ENCODE data around the gene ZNF165. TPM values are rescaled to one million over a fixed set of nuclear protein-coding genes. Genes with fewer than 3 reads are reported as not detected.
"Not testable (repeated sequence)": the region's sequence is repeated elsewhere in the genome, so short reads cannot be mapped to it uniquely, and the experiment has no call there.

The ZNF165 gene
- total and polyA plus RNA-seq, 2 donors (not counting 3 experiments of a cell fraction or from before 2014, with no cell fraction given) = 0.03 to 0.27 TPM

DNA sequence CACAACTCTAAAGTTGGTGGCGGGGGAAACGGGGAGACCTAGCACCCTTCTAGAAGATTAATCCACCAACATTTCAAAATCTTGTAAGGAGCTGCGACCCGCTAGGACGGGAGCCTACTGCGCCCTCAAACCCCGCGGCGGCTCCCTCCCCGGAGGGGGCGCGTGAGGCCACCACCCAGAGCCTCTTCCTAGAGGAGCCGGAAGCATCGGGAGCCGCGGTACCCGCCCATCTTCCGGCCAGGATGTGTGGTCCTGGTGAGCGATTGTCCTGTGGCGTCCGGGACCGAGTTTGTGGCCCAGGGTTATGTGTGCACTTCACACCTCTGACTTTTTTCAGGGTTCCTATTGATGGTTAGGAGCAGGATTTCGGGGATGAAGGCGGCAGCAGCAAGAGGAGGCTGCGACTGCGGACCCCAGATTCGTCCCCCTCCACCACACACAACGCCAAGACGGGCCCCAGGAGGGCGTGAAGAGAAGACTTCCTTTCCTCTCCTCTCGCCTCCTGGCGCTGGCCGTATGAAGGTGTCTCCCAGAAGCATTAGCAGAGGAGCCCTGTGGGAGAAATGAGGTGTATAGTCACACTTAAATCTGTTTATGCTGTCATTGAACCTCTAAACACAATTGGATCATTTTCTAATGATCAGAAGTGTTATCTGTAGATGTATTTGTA, 10.7 kb downstream of the ZNF165 start:
- no peak for DNase-seq (ENCODE audit: low read depth, low spot score)
- dilution Hi-C loops (cut with MboI; ENCODE audit: extremely low pct_ligation_motif_present, low sequenced_read_pairs) (no loop called here), intact Hi-C loops (cut with micrococcal nuclease) (no loop called here)
- H3K9ac ChIP-seq (replicated peaks; ENCODE audit: extremely low read depth, insufficient read depth, low read length) = no peak overlapping the region
- no peak overlapping the region for H3K4me2 ChIP-seq (ENCODE audit: insufficient read depth, low read length)
- H3K27ac ChIP-seq (ENCODE audit: insufficient read depth, low read depth, low read length) = no peak overlapping the region
- no peaks in the 10 kb centered on the region for H3K9me1 ChIP-seq (replicated peaks; ENCODE audit: control insufficient read depth, extremely low read depth, insufficient read depth, low read length)
- no peak overlapping the region for H3K4me3 ChIP-seq (replicated peaks in 1 of 3; ENCODE audit: insufficient read depth in 1 of 3, low read depth in 1 of 3, low read length in 3 of 3)
- POLR2A ChIA-PET = no interaction called here
- H3K9me3 ChIP-seq (replicated peaks; ENCODE audit: control insufficient read depth, insufficient read depth, low read length) = no peaks in the 10 kb centered on the region
- no peak for TF ChIP-seq MYC (IDR thresholded peaks at IDR 0.05; ENCODE audit: low read depth, low read length)
- TF ChIP-seq EZH2 (IDR thresholded peaks at IDR 0.05; ENCODE audit: borderline replicate concordance, low read depth, low read length, severe bottlenecking) = no peak
- TF ChIP-seq CTCF (IDR thresholded peaks at IDR 0.05; ENCODE audit: extremely low read depth in 1 of 2, insufficient read depth in 1 of 2, low read depth in 1 of 2, low read length in 2 of 2) = no peak
- no peak for TF ChIP-seq FOS (IDR thresholded peaks at IDR 0.05; ENCODE audit: borderline replicate concordance, insufficient read depth, low read length)
- no peak for TF ChIP-seq POLR2AphosphoS5 (IDR thresholded peaks at IDR 0.05; ENCODE audit: insufficient read depth, low read depth, low read length)
- no peak for TF ChIP-seq GATA2 (IDR thresholded peaks at IDR 0.05; ENCODE audit: insufficient read depth, insufficient read length, low read depth, low read length)
- TF ChIP-seq JUN (IDR thresholded peaks at IDR 0.05; ENCODE audit: borderline replicate concordance, insufficient read depth, insufficient read length, low read depth) = no peak
- no peaks in the 10 kb centered on the region for H4K20me1 ChIP-seq (replicated peaks; ENCODE audit: control insufficient read depth, extremely low read depth, insufficient read depth, low read length)
- no peaks in the 10 kb centered on the region for H3K36me3 ChIP-seq (ENCODE audit: control insufficient read depth in 2 of 2, extremely low read depth in 1 of 2, insufficient read depth in 2 of 2, low read length in 2 of 2)
- CTCF ChIA-PET = no interaction called here
- no peak for FAIRE-seq
- no peak overlapping the region for H2AFZ ChIP-seq (ENCODE audit: low read depth, low read length)
- no peaks in the 10 kb centered on the region for H3K4me1 ChIP-seq (ENCODE audit: control insufficient read depth, extremely low read depth, insufficient read depth, low read length)
- no peaks in the 10 kb centered on the region for H3K79me2 ChIP-seq (ENCODE audit: control insufficient read depth, insufficient read depth, low read length)
- peaks cover 5 to 7% of the 10 kb centered on the region in 2 experiments for H3K27me3 ChIP-seq (ENCODE audit: control insufficient read depth in 2 of 2, insufficient read depth in 2 of 2, low read length in 2 of 2)
- no TSS peak for BruUV-seq (replicated peaks)

GRCh38 chr6:28102222-28102621, 21.9 kb downstream of the ZNF165 start:
- intact Hi-C loops (cut with micrococcal nuclease); H3K27me3 ChIP-seq (ENCODE audit: control insufficient read depth in 2 of 2, insufficient read depth in 2 of 2, low read length in 2 of 2); H3K79me2 ChIP-seq (ENCODE audit: control insufficient read depth, insufficient read depth, low read length); H3K9me1 ChIP-seq (replicated peaks; ENCODE audit: control insufficient read depth, extremely low read depth, insufficient read depth, low read length); dilution Hi-C loops (cut with MboI; ENCODE audit: extremely low pct_ligation_motif_present, low sequenced_read_pairs); H3K36me3 ChIP-seq (ENCODE audit: control insufficient read depth in 2 of 2, extremely low read depth in 1 of 2, insufficient read depth in 2 of 2, low read length in 2 of 2); H3K9me3 ChIP-seq (replicated peaks; ENCODE audit: control insufficient read depth, insufficient read depth, low read length); H3K9ac ChIP-seq (replicated peaks; ENCODE audit: extremely low read depth, insufficient read depth, low read length); FAIRE-seq; CTCF ChIA-PET; H2AFZ ChIP-seq (ENCODE audit: low read depth, low read length); POLR2A ChIA-PET; H3K4me2 ChIP-seq (ENCODE audit: insufficient read depth, low read length); H3K27ac ChIP-seq (ENCODE audit: insufficient read depth, low read depth, low read length); H3K4me1 ChIP-seq (ENCODE audit: control insufficient read depth, extremely low read depth, insufficient read depth, low read length); BruUV-seq (replicated peaks); H4K20me1 ChIP-seq (replicated peaks; ENCODE audit: control insufficient read depth, extremely low read depth, insufficient read depth, low read length); H3K4me3 ChIP-seq (replicated peaks in 1 of 3; ENCODE audit: insufficient read depth in 1 of 3, low read depth in 1 of 3, low read length in 3 of 3); DNase-seq (ENCODE audit: low read depth, low spot score): not testable (repeated sequence)

DNA sequence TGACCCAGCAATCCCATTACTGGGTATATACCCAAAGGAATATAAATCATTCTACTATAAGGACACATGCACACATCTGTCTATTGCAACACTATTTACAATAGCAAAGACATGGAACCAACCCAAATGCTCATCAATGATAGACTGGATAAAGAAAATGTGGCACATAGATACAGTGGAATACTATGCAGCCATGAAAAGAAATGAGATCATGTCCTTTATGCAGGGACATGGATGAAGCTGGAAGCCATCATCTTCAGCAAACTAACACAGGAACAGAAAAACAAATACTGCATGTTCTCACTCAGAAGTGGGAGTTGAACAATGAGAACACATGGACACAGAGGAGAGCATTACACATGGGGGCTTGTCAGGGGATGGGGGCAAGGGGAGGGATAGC, 22.3 kb downstream of the ZNF165 start:
- H3K36me3 ChIP-seq (ENCODE audit: control insufficient read depth in 2 of 2, extremely low read depth in 1 of 2, insufficient read depth in 2 of 2, low read length in 2 of 2); H4K20me1 ChIP-seq (replicated peaks; ENCODE audit: control insufficient read depth, extremely low read depth, insufficient read depth, low read length); FAIRE-seq; H3K4me2 ChIP-seq (ENCODE audit: insufficient read depth, low read length); H3K9me3 ChIP-seq (replicated peaks; ENCODE audit: control insufficient read depth, insufficient read depth, low read length); H3K9me1 ChIP-seq (replicated peaks; ENCODE audit: control insufficient read depth, extremely low read depth, insufficient read depth, low read length); H2AFZ ChIP-seq (ENCODE audit: low read depth, low read length); DNase-seq (ENCODE audit: low read depth, low spot score); H3K9ac ChIP-seq (replicated peaks; ENCODE audit: extremely low read depth, insufficient read depth, low read length); CTCF ChIA-PET; H3K79me2 ChIP-seq (ENCODE audit: control insufficient read depth, insufficient read depth, low read length); H3K4me1 ChIP-seq (ENCODE audit: control insufficient read depth, extremely low read depth, insufficient read depth, low read length); dilution Hi-C loops (cut with MboI; ENCODE audit: extremely low pct_ligation_motif_present, low sequenced_read_pairs); BruUV-seq (replicated peaks); intact Hi-C loops (cut with micrococcal nuclease); H3K4me3 ChIP-seq (replicated peaks in 1 of 3; ENCODE audit: insufficient read depth in 1 of 3, low read depth in 1 of 3, low read length in 3 of 3); H3K27ac ChIP-seq (ENCODE audit: insufficient read depth, low read depth, low read length); H3K27me3 ChIP-seq (ENCODE audit: control insufficient read depth in 2 of 2, insufficient read depth in 2 of 2, low read length in 2 of 2); POLR2A ChIA-PET: not testable (repeated sequence)

Data from endothelial cell of umbilical vein (primary cell).